Mesodermal cell (in vitro differentiated cells): Measurements from ENCODE around the gene ELAC2. TPM values are rescaled to one million over a fixed set of nuclear protein-coding genes. Genes with fewer than 3 reads are reported as not detected.

ENCODE experiments used
- H3K27ac ChIP-seq: 2 replicates; pipeline ENCODE4 v1.7.0; 2013; ENCODE audit warnings: mild to moderate bottlenecking, low read depth, low read length, moderate library complexity; ENCODE audit not compliant: severe bottlenecking
- H3K36me3 ChIP-seq: 2 replicates; pipeline ENCODE4 v1.7.1; 2013; ENCODE audit warnings: mild to moderate bottlenecking, low read length, moderate library complexity; ENCODE audit not compliant: control insufficient read depth, insufficient read depth
- H3K4me1 ChIP-seq: one replicate; pipeline ENCODE4 v1.7.1; 2013; ENCODE audit warnings: mild to moderate bottlenecking, low read length; ENCODE audit not compliant: insufficient read depth, control insufficient read depth, poor library complexity, severe bottlenecking
- H3K4me3 ChIP-seq: 2 replicates; pipeline ENCODE4 v1.7.0; 2013; ENCODE audit warnings: low read length, control low read depth, mild to moderate bottlenecking; ENCODE audit not compliant: insufficient read depth, poor library complexity, severe bottlenecking; ENCODE audit errors: extremely low read depth
- H3K9me3 ChIP-seq: 2 replicates; pipeline ENCODE4 v1.7.1; 2013; ENCODE audit warnings: mild to moderate bottlenecking, low read length, moderate library complexity; ENCODE audit not compliant: control insufficient read depth
- WGBS, 2 experiments: methylation state at CpG; one replicate each; pipeline ENCODE4 v1.1.5; 2013; ENCODE audit warnings: missing lambda C conversion rate in 2 of 2; ENCODE audit not compliant: insufficient coverage in 2 of 2; 5-methylcytosine and 5-hydroxymethylcytosine counted together
- polyA plus RNA-seq, 2 experiments: library from polyadenylated mRNA; stranded (reverse); fragments of 50-300 nt; gene quantifications; one replicate each; pipeline ENCODE4 v1.2.3, GENCODE V29; 2013

ELAC2 gene, protein sequence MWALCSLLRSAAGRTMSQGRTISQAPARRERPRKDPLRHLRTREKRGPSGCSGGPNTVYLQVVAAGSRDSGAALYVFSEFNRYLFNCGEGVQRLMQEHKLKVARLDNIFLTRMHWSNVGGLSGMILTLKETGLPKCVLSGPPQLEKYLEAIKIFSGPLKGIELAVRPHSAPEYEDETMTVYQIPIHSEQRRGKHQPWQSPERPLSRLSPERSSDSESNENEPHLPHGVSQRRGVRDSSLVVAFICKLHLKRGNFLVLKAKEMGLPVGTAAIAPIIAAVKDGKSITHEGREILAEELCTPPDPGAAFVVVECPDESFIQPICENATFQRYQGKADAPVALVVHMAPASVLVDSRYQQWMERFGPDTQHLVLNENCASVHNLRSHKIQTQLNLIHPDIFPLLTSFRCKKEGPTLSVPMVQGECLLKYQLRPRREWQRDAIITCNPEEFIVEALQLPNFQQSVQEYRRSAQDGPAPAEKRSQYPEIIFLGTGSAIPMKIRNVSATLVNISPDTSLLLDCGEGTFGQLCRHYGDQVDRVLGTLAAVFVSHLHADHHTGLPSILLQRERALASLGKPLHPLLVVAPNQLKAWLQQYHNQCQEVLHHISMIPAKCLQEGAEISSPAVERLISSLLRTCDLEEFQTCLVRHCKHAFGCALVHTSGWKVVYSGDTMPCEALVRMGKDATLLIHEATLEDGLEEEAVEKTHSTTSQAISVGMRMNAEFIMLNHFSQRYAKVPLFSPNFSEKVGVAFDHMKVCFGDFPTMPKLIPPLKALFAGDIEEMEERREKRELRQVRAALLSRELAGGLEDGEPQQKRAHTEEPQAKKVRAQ
- 56.5 TPM for polyA plus RNA-seq (2013, experiment 1 of 2)
- 46.7 TPM for polyA plus RNA-seq (2013, experiment 2 of 2)

DNA sequence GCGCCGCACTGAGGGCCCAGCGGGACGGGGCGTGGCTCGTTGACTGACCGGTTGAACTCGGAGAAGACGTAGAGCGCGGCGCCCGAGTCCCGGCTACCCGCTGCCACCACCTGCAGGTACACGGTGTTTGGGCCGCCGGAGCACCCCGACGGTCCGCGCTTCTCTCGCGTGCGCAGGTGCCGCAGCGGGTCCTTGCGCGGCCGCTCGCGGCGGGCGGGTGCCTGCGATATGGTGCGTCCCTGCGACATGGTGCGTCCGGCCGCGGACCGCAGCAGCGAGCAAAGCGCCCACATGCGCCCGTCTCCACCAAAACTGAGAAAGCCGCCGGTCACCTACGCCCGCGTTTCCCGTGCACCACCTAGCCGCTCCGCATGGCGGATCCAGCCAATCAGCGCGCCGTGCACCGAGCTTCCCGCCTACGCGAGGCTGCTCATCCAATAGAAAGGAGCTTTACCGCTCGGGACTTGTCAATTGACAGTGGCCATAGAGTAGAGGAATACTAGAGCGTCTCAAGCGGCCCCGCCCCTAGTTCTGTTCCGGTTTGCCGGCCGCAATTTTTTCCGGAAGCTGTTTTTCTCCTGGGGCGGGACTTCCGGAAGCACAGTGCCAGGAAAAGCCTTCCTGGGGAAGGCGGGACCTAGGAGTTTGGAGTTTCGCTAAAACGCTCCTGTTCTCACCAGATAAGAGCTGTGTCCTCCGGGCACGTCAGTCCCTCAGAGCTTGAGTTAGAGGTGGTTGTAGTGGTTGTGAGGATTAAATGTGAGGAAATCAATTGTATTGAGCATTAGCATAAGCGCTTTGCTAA lies at the start of gene ELAC2:
TSS of gene ELAC2 (minus strand) at position 373 of the 805 bp plus-strand sequence. CDS start at position 293, 80 bp downstream.
- Histone ChIP-seq H3K4me3 (peak within 1 kb of the TSS; percentile 95), H3K36me3 (peaks cover 36% of the 10 kb centered on the region), H3K27ac (peak within 1 kb of the TSS; percentile 77), H3K4me1 (peaks cover 9% of the 10 kb centered on the region), H3K9me3 (no peaks in the 10 kb centered on the region)
- 0% methylated on average over 66 to 69 of the region's 79 CpGs for WGBS, 2 experiments

DNA sequence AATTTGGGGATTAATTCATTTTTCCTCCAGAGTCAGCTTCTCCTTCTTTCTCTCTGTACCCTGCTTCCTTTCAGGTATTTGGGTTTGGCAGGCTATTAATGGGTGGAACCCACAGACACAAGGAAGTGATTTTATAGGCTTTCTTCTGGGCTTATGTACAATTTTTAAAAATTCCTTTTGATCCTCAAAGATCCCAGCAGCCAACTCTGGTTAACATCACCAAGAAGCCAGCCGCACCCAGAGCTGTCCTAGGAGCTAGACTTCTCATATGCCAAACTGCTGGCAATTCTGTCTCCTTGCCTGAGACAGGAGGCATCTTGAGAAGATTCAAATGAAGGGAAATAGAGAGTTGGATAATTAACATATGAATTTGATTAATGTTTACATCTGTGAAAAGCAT lies 47.2 kb upstream of the ELAC2 start:
- Histone ChIP-seq H3K4me1 (no peaks in the 10 kb centered on the region), H3K9me3 (peaks cover 7% of the 10 kb centered on the region), H3K36me3 (no peaks in the 10 kb centered on the region), H3K4me3 (no peak overlapping the region), H3K27ac (no peak overlapping the region)
- WGBS, 2 experiments = 100% methylated on average over 1 of the region's 1 CpG; no CpG with 5 or more reads in 1 of the 2 experiments

DNA sequence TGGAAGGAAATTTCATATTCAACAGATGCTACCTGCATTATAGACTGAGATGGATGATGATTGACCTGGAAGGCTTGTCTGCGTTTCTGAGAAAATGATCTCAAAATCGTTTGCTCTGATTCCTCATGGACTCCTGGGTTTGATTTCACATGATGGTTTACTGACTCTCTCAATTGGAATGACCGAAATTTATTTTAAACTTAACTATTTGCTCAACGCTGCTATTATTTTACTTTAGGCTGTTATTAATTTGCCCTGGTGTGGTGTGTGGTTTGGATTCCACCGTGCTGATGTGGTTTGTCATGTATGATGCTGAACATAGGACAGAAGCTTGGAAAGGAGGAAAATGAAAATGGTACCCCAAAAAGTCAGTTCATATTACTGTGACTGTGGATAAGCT lies 37.3 kb upstream of the ELAC2 start:
- Histone ChIP-seq H3K4me3 (no peak overlapping the region), H3K9me3 (no peaks in the 10 kb centered on the region), H3K36me3 (no peaks in the 10 kb centered on the region), H3K27ac (no peak overlapping the region), H3K4me1 (no peaks in the 10 kb centered on the region)
- WGBS, 2 experiments = 89 to 92% methylated on average over 3 of the region's 5 CpGs

DNA sequence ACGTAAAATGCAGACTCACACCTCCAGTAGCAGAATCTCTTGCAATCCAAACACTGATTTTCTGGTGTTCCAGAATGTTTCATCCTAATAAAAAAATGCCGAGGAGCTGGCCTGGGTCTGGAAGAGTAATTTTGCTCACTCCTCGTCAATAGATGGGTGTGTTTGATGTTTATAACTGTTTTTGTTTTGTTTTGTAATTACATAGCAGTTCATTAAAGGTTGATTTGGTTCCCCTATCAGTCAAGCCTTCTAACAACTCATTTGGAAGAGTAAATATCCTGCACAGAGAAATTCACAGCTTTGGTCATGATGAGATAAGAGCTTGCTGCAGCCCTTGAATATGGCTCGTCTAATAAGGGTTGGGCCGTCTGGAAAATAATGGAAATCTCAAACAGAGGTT lies 36.8 kb upstream of the ELAC2 start:
- H3K4me1 ChIP-seq = no peaks in the 10 kb centered on the region
- no peak overlapping the region for H3K4me3 ChIP-seq
- no peak overlapping the region for H3K27ac ChIP-seq
- WGBS, 2 experiments = 77 to 80% methylated on average over 2 to 3 of the region's 5 CpGs
- H3K36me3 ChIP-seq = no peaks in the 10 kb centered on the region
- no peaks in the 10 kb centered on the region for H3K9me3 ChIP-seq

DNA sequence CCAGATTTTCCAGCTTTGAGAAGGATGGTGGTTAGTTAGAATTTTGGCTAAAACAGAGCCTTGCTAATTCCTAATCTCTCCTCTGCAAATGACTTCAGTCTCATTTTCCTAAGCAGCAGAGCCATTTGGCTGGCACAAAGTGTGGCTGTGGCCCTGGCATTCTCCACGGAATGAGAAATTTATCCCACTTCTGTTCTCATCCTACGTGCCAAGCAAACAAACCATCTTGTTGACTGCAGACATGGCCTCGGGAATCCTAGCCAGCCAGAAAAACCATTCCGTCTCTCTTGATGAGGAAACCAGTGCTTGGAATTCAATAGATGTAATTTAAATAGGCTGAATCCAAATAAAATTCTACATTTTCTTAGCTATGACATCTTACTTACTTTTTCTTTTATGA lies 34.1 kb upstream of the ELAC2 start:
- Histone ChIP-seq H3K4me1 (no peaks in the 10 kb centered on the region), H3K9me3 (no peaks in the 10 kb centered on the region), H3K36me3 (no peaks in the 10 kb centered on the region), H3K27ac (no peak overlapping the region), H3K4me3 (no peak overlapping the region)
- WGBS, 2 experiments = 57 to 91% methylated on average over 1 to 3 of the region's 4 CpGs

DNA sequence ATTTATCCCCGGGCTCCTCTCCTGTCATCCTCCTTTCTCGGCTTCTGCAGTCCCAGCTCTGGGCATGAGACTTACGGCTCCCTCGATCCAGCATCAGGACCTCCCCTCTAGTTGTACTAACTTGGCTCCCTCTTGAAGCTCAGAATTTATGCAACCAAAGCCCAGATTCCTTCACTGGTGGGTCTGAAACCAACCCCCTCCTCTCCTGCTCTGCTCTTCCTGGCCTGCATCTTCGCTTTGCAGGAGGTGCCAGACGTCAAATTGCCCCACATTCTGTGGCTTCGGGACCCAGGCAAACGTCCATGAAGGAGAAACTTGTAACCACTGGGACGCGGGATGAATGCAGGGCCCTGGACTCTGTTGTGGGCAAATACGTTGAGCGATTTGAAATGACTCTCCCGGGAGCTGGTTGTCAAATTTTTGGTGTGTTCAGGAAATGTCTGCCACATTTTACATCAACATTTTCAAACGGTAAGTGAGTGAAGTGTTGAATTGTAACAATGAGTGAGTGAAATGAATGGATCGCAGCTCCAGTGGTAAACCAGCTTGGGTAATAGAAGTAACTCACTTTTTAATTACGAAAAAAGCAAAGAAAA lies 29.3 kb upstream of the ELAC2 start:
- no peak overlapping the region for H3K27ac ChIP-seq
- no peaks in the 10 kb centered on the region for H3K36me3 ChIP-seq
- WGBS, 2 experiments = 81 to 87% methylated on average over 6 to 12 of the region's 16 CpGs
- no peak overlapping the region for H3K4me3 ChIP-seq
- H3K4me1 ChIP-seq = no peaks in the 10 kb centered on the region
- H3K9me3 ChIP-seq = no peaks in the 10 kb centered on the region

DNA sequence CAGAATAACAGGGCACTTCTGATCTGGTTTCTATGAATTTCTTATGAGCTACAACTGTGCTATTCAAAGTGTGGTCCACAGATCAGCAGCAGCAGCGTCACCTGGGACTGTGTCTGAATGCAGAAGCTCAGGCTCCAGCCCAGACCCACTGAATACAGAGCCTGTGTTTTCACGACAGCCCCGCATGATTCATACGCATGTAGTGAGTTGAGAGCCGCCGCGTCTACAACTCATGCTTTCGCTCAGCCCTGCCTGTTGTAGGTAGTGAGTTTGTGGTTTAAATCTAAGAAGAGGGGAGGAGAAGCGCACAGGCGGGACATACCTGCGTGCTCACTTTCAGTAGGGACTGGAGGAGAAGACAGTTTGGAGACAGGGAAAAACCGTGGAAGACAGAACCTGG lies 28.5 kb upstream of the ELAC2 start:
- Histone ChIP-seq H3K36me3 (no peaks in the 10 kb centered on the region), H3K9me3 (no peaks in the 10 kb centered on the region), H3K4me3 (no peak overlapping the region), H3K4me1 (peaks cover 5% of the 10 kb centered on the region), H3K27ac (no peak overlapping the region)
- WGBS, 2 experiments = 92 to 94% methylated on average over 9 to 12 of the region's 12 CpGs

DNA sequence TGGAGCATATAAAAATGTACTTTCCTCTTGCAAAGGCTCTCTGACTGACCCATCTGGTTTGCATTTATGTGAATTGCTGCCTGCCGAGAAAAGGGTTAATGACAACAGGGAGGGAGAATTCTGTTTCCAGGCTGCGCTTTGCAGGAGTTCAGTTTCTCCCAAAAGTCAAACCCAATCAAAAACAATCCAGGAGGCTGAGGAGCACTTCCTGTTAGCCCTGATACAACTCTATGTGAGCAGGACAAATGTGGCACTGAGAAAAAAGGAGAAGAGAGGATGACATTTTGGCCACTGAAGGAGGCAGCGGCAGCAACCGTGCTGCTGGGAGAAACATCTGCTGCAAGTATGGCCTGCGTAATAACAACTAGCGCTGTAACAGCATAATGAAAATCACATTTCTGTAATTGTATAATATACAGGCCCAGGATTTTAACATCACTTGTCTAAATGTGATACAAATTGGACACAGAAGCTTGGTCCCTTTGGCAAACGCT lies 26.8 kb upstream of the ELAC2 start:
- 80 to 100% methylated on average over 1 to 2 of the region's 7 CpGs for WGBS, 2 experiments
- H3K4me1 ChIP-seq = peaks cover 12% of the 10 kb centered on the region
- no peaks in the 10 kb centered on the region for H3K9me3 ChIP-seq
- no peaks in the 10 kb centered on the region for H3K36me3 ChIP-seq
- H3K4me3 ChIP-seq = no peak overlapping the region
- H3K27ac ChIP-seq = no peak overlapping the region

DNA sequence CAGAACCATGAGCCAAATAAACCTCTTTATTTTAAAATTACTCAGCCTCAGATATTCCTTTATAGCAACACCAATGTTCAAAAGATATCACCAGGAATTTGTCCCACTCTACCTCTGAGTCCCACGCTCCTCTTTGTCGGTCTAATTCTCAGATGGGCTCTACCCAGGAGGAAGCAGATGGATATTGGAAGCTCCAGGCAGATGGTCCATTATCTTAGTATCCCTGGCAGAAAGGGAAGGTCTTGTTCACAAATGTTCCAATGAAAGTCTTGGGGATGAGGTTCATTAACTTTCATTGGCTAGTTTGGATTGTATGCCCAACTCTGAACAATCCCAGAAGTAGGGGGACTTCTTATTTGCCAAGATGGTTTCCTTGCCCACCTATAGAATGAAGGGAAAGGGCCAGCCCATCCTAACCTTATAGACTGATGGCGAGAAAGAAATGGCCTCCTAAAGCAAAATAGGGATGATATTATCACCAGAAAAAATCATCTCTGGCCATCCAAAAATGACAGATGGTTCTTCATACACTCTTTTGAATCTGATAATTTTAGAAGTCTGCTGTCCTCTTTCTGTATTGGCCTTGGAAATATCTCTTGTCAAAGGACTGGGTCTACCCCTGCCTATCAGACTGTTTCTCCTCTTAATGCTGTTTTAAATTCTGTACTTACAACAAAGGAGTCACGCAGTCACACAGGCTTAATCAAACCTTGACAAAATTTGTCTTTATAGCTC lies 21.3 kb upstream of the ELAC2 start:
- Histone ChIP-seq H3K27ac (no peak overlapping the region), H3K4me3 (no peak overlapping the region), H3K9me3 (peaks cover 4% of the 10 kb centered on the region), H3K4me1 (peaks cover 12% of the 10 kb centered on the region), H3K36me3 (no peaks in the 10 kb centered on the region)
- WGBS, 2 experiments = 80 to 90% methylated on average over 2 of the region's 4 CpGs
